ENCODE results near the gene VPS45.

DNA sequence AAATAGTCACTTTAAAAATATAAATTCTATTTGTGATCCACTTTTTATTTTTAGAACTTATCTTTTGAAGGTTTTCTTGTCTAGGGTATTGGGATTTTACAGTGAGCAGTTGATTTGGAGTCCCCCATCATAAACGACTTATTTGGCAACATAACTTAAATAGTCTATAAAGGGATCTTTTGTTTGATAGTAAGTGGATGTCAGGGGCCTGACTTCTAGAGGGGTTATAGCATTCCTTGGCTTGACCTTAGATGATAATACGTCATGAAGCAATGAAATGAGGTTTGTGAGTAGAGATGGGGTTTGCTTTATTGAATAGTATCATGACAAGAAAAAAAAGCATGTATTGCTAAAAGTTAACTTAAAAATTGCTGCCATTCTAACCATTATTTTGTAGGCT is 17.8 kb downstream of the VPS45 start:
- TF ChIP-seq, protein P1, sequence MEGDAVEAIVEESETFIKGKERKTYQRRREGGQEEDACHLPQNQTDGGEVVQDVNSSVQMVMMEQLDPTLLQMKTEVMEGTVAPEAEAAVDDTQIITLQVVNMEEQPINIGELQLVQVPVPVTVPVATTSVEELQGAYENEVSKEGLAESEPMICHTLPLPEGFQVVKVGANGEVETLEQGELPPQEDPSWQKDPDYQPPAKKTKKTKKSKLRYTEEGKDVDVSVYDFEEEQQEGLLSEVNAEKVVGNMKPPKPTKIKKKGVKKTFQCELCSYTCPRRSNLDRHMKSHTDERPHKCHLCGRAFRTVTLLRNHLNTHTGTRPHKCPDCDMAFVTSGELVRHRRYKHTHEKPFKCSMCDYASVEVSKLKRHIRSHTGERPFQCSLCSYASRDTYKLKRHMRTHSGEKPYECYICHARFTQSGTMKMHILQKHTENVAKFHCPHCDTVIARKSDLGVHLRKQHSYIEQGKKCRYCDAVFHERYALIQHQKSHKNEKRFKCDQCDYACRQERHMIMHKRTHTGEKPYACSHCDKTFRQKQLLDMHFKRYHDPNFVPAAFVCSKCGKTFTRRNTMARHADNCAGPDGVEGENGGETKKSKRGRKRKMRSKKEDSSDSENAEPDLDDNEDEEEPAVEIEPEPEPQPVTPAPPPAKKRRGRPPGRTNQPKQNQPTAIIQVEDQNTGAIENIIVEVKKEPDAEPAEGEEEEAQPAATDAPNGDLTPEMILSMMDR (conservative IDR thresholded peaks at IDR 0.05; ENCODE audit: low read depth, low read length), result no peak
- TF ChIP-seq EZH2 (IDR thresholded peaks at IDR 0.05; ENCODE audit: low read length, unreplicated experiment) (no peak), EZH2phosphoT487 (IDR thresholded peaks at IDR 0.05; ENCODE audit: borderline replicate concordance, low read length) (no peak)

Measured in PC-3 (cell line).